ENCODE results near the gene BACH2. TPM values are rescaled to one million over a fixed set of nuclear protein-coding genes. Genes with fewer than 3 reads are reported as not detected.

The BACH2 gene
- total and polyA plus RNA-seq, 7 experiments from 2014 or later, result 24.8 to 193 (median 117) TPM

GRCh38 chr6:90074161-90074850, 222.3 kb downstream of the BACH2 start:
- H3K4me3 Mint-ChIP-seq, result peak overlapping the region in 8 of 10 donors; percentile 4 to 73 (median 20)
- Histone ChIP-seq H3K4me3 (ENCODE audit: low read length) (no peak overlapping the region), H3K27ac (ENCODE audit: low read depth, low read length) (no peak overlapping the region), H3K27me3 (ENCODE audit: control insufficient read depth in 2 of 2, insufficient read depth in 2 of 2, low read length in 2 of 2) (no peaks in the 10 kb centered on the region), H3K36me3 (ENCODE audit: control insufficient read depth in 2 of 3, insufficient read depth in 3 of 3, low read length in 3 of 3) (peaks cover 0 to 21% (median 5%) of the 10 kb centered on the region in 3 experiments), H3K4me1 (ENCODE audit: control insufficient read depth in 2 of 2, insufficient read depth in 2 of 2, low read length in 2 of 2) (peaks cover 2 to 58% of the 10 kb centered on the region in 2 donors), H3K9me3 (ENCODE audit: control insufficient read depth in 2 of 3, low read length in 3 of 3) (no peaks in the 10 kb centered on the region)
- ChIA-PET CTCF (interaction anchor here (0.6 to 1.4 kb wide), 2 partner anchors 37 to 322 kb away, joined by 3 read pairs; no protein-coding TSS in a partner anchor), POLR2A (no interaction called here)
- H3K36me3 Mint-ChIP-seq, result peaks cover 9 to 43% (median 29%) of the 10 kb centered on the region in 5 donors
- H3K4me1 Mint-ChIP-seq, result peaks cover 59 to 97% (median 91%) of the 10 kb centered on the region in 7 donors
- peaks cover 0 to 7% (median 0%) of the 10 kb centered on the region in 5 donors for H3K27me3 Mint-ChIP-seq
- intact Hi-C loops (cut with micrococcal nuclease), result loop anchor here in 1 of 2 donors (10.0 kb wide), 1 partner anchor 50 kb away; no protein-coding TSS in a partner anchor
- no peak for DNase-seq
- peak overlapping the region in 8 of 9 donors; percentile 21 to 92 (median 76) for H3K27ac Mint-ChIP-seq
- no peak for ATAC-seq
- peaks cover 0 to 1% (median 0%) of the 10 kb centered on the region in 11 donors for H3K9me3 Mint-ChIP-seq

- ChIA-PET POLR2A (interaction anchor here (0.5 to 2.0 kb wide), 7 partner anchors 10 to 324 kb away, joined by 3 to 9 read pairs (median 3); no protein-coding TSS in a partner anchor), CTCF (interaction anchor here (0.5 to 1.7 kb wide), 4 partner anchors 10 to 380 kb away, joined by 3 to 10 read pairs (median 3); no protein-coding TSS in a partner anchor)
- Mint-ChIP-seq H3K36me3 (peaks cover 10 to 39% (median 34%) of the 10 kb centered on the region in 5 donors), H3K4me3 (peak overlapping the region; percentile 42 to 73 (median 61)), H3K4me1 (peaks cover 58 to 97% (median 91%) of the 10 kb centered on the region in 7 donors), H3K27me3 (no peaks in the 10 kb centered on the region), H3K9me3 (peaks cover 0 to 1% (median 0%) of the 10 kb centered on the region in 11 donors), H3K27ac (peak overlapping the region; percentile 60 to 92 (median 83))
- DNase-seq, result peak in 2 of 9 donors; percentile 15 to 16
- no peaks in the 10 kb centered on the region for H3K27me3 ChIP-seq (ENCODE audit: control insufficient read depth in 2 of 2, insufficient read depth in 2 of 2, low read length in 2 of 2)
- H3K27ac ChIP-seq (ENCODE audit: low read depth, low read length), result peak overlapping the region; percentile 44
- peak; percentile 61 for ATAC-seq
- H3K4me1 ChIP-seq (ENCODE audit: control insufficient read depth in 2 of 2, insufficient read depth in 2 of 2, low read length in 2 of 2), result peaks cover 0 to 55% of the 10 kb centered on the region in 2 donors
- no peaks in the 10 kb centered on the region for H3K9me3 ChIP-seq (ENCODE audit: control insufficient read depth in 2 of 3, low read length in 3 of 3)
- peaks cover 0 to 30% (median 5%) of the 10 kb centered on the region in 3 experiments for H3K36me3 ChIP-seq (ENCODE audit: control insufficient read depth in 2 of 3, insufficient read depth in 3 of 3, low read length in 3 of 3)
- peak overlapping the region; percentile 3 for H3K4me3 ChIP-seq (ENCODE audit: low read length)
- intact Hi-C loops (cut with micrococcal nuclease), result loop anchor here in 1 of 2 donors (1.0 to 10.0 kb wide), 3 partner anchors 13 to 48 kb away; no protein-coding TSS in a partner anchor
Observed at GRCh38 chr6:90072935-90073464, 223.6 kb downstream of the BACH2 start.

GRCh38 chr6:90072501-90072900, 224.1 kb downstream of the BACH2 start:
- Histone ChIP-seq H3K4me1 (ENCODE audit: control insufficient read depth in 2 of 2, insufficient read depth in 2 of 2, low read length in 2 of 2) (peaks cover 0 to 56% of the 10 kb centered on the region in 2 donors), H3K27ac (ENCODE audit: low read depth, low read length) (peak overlapping the region; percentile 44), H3K36me3 (ENCODE audit: control insufficient read depth in 2 of 3, insufficient read depth in 3 of 3, low read length in 3 of 3) (peaks cover 0 to 33% (median 5%) of the 10 kb centered on the region in 3 experiments), H3K4me3 (ENCODE audit: low read length) (no peak overlapping the region), H3K9me3 (ENCODE audit: control insufficient read depth in 2 of 3, low read length in 3 of 3) (no peaks in the 10 kb centered on the region), H3K27me3 (ENCODE audit: control insufficient read depth in 2 of 2, insufficient read depth in 2 of 2, low read length in 2 of 2) (no peaks in the 10 kb centered on the region)
- Mint-ChIP-seq H3K27ac (peak overlapping the region; percentile 60 to 92 (median 83)), H3K27me3 (no peaks in the 10 kb centered on the region), H3K36me3 (peaks cover 10 to 39% (median 34%) of the 10 kb centered on the region in 5 donors), H3K4me3 (peak overlapping the region; percentile 42 to 73 (median 61)), H3K4me1 (peaks cover 57 to 95% (median 91%) of the 10 kb centered on the region in 7 donors), H3K9me3 (peaks cover 0 to 1% (median 0%) of the 10 kb centered on the region in 11 donors)
- POLR2A ChIA-PET, result interaction anchor here (0.6 to 2.0 kb wide), 6 partner anchors 10 to 325 kb away, joined by 3 to 9 read pairs (median 3); no protein-coding TSS in a partner anchor
- ATAC-seq, result no peak
- intact Hi-C loops (cut with micrococcal nuclease), result loop anchor here in 1 of 2 donors (2.0 to 10.0 kb wide), 2 partner anchors 24 to 48 kb away; no protein-coding TSS in a partner anchor
- no peak for DNase-seq
- CTCF ChIA-PET, result interaction anchor here (0.5 to 1.7 kb wide), 3 partner anchors 11 to 381 kb away, joined by 3 to 10 read pairs (median 3); no protein-coding TSS in a partner anchor

DNA sequence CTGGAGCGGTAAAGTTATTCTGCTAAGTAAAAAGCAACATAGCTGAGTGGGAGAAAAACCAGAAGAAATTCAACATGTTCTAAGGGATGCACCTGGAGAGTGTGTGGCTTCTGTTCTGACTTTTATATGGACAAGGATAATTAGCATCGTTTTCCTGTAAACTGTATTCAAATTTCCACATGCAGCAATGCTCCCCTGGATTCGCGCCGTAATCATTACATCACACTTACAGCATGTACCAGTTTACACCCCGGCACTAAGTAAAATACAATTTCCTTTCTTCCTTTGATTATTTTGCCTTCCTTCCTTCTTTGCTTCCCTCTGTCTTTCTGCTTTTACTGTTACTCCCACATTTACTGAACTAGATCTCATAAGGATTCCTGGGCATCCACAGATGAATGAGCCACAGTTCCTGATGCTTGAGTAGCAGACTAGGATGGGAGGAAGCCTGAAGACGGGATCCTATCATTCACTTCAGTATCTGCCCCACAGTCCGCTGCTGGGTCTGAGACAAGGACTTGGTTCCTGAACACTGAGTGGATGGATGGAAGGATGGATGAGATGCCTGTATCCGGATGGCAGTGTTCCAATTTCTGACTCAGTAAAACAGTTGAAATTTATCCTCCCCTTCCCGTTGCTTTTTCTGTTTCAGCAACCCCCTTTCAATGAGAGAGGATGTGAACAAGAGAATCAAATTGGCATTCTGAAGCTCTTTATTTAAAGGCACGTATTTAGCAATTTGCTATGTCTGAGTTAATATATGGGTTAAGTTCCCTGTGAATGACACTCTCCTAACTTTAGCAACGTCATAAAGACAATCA, 227.7 kb downstream of the BACH2 start:
- peaks cover 0 to 5% (median 0%) of the 10 kb centered on the region in 11 donors for H3K9me3 Mint-ChIP-seq
- Histone ChIP-seq H3K4me3 (ENCODE audit: low read length) (no peak overlapping the region), H3K9me3 (ENCODE audit: control insufficient read depth in 2 of 3, low read length in 3 of 3) (no peaks in the 10 kb centered on the region), H3K36me3 (ENCODE audit: control insufficient read depth in 2 of 3, insufficient read depth in 3 of 3, low read length in 3 of 3) (peaks cover 0 to 48% (median 5%) of the 10 kb centered on the region in 3 experiments), H3K4me1 (ENCODE audit: control insufficient read depth in 2 of 2, insufficient read depth in 2 of 2, low read length in 2 of 2) (peaks cover 0 to 51% of the 10 kb centered on the region in 2 donors), H3K27ac (ENCODE audit: low read depth, low read length) (no peak overlapping the region), H3K27me3 (ENCODE audit: control insufficient read depth in 2 of 2, insufficient read depth in 2 of 2, low read length in 2 of 2) (no peaks in the 10 kb centered on the region)
- peak overlapping the region in 8 of 9 donors; percentile 11 to 81 (median 58) for H3K27ac Mint-ChIP-seq
- peaks cover 27 to 53% (median 44%) of the 10 kb centered on the region in 5 donors for H3K36me3 Mint-ChIP-seq
- H3K4me3 Mint-ChIP-seq, result peak overlapping the region in 6 of 10 donors; percentile 4 to 51 (median 14)
- H3K4me1 Mint-ChIP-seq, result peaks cover 50 to 91% (median 84%) of the 10 kb centered on the region in 7 donors
- POLR2A ChIA-PET, result interaction anchor here (0.9 kb wide), 1 partner anchor 123 kb away, joined by 3 read pairs; no protein-coding TSS in a partner anchor
- no peaks in the 10 kb centered on the region for H3K27me3 Mint-ChIP-seq
- CTCF ChIA-PET, result no interaction called here
- intact Hi-C loops (cut with micrococcal nuclease), result no loop called here
- DNase-seq (no peak), ATAC-seq (no peak)

GRCh38 chr6:90068264-90068663, 228.4 kb downstream of the BACH2 start:
- Mint-ChIP-seq H3K4me3 (peak overlapping the region in 5 of 10 donors; percentile 4 to 51 (median 13)), H3K27me3 (no peaks in the 10 kb centered on the region), H3K36me3 (peaks cover 27 to 54% (median 44%) of the 10 kb centered on the region in 5 donors), H3K4me1 (peaks cover 45 to 85% (median 77%) of the 10 kb centered on the region in 7 donors), H3K9me3 (peaks cover 0 to 5% (median 0%) of the 10 kb centered on the region in 11 donors), H3K27ac (peak overlapping the region in 6 of 9 donors; percentile 1 to 81 (median 34))
- Histone ChIP-seq H3K9me3 (ENCODE audit: control insufficient read depth in 2 of 3, low read length in 3 of 3) (no peaks in the 10 kb centered on the region), H3K36me3 (ENCODE audit: control insufficient read depth in 2 of 3, insufficient read depth in 3 of 3, low read length in 3 of 3) (peaks cover 0 to 48% (median 5%) of the 10 kb centered on the region in 3 experiments), H3K27me3 (ENCODE audit: control insufficient read depth in 2 of 2, insufficient read depth in 2 of 2, low read length in 2 of 2) (no peaks in the 10 kb centered on the region), H3K4me3 (ENCODE audit: low read length) (no peak overlapping the region), H3K4me1 (ENCODE audit: control insufficient read depth in 2 of 2, insufficient read depth in 2 of 2, low read length in 2 of 2) (peaks cover 0 to 44% of the 10 kb centered on the region in 2 donors), H3K27ac (ENCODE audit: low read depth, low read length) (no peak overlapping the region)
- ATAC-seq (no peak), DNase-seq (peak in 1 of 9 donors; percentile 49)
- intact Hi-C loops (cut with micrococcal nuclease), result no loop called here
- ChIA-PET CTCF (interaction anchor here (0.7 to 1.5 kb wide), 4 partner anchors 42 to 227 kb away, joined by 3 to 5 read pairs (median 3); no protein-coding TSS in a partner anchor), POLR2A (interaction anchor here (0.6 to 0.9 kb wide), 2 partner anchors 68 to 122 kb away, joined by 3 read pairs; no protein-coding TSS in a partner anchor)

Data from naive thymus-derived CD4-positive, alpha-beta T cell (primary cell).